HG03280 (cell line): ENCODE results near the gene RGS4.

Experiments used
- ATAC-seq: cut with Tn5 transposase; IDR thresholded peaks from one replicate; pipeline ENCODE4 v1.9.1; 2021; ENCODE audit warnings: mild to moderate bottlenecking, moderate library complexity; ENCODE audit not compliant: unreplicated experiment

The RGS4 gene

GRCh38 chr1:163094589-163094988 is 25.4 kb downstream of the RGS4 start:
- ATAC-seq, result no peak

- no peak for ATAC-seq
Measured at GRCh38 chr1:163095213-163095612, 26.1 kb downstream of the RGS4 start.

GRCh38 chr1:163102590-163102989 is 33.4 kb downstream of the RGS4 start:
- ATAC-seq, result no peak

GRCh38 chr1:163104385-163105099 is 35.4 kb downstream of the RGS4 start:
- no peak for ATAC-seq

GRCh38 chr1:163106364-163106987 is 37.3 kb downstream of the RGS4 start:
- ATAC-seq, result no peak

GRCh38 chr1:163107655-163108054 is 38.5 kb downstream of the RGS4 start:
- ATAC-seq, result no peak

- no peak for ATAC-seq
Measured at GRCh38 chr1:163115887-163116286, 46.7 kb downstream of the RGS4 start.

GRCh38 chr1:163119707-163120106 is 50.5 kb downstream of the RGS4 start:
- ATAC-seq, result no peak

- no peak for ATAC-seq
Measured at GRCh38 chr1:163120372-163120771, 51.2 kb downstream of the RGS4 start.

- no peak for ATAC-seq
Measured at GRCh38 chr1:163124812-163125211, 55.7 kb downstream of the RGS4 start.
